COLO668 (cell line): Measurements from ENCODE around the gene ZSWIM9.
"Not testable (repeated sequence)": the region's sequence is repeated elsewhere in the genome, so short reads cannot be mapped to it uniquely, and the experiment has no call there.

ENCODE experiments used
- DNase-seq: peaks from one replicate; lab custom pipeline; 2025; ENCODE audit not compliant: unreplicated experiment; lab: John Stamatoyannopoulos, UW

The ZSWIM9 gene

DNA sequence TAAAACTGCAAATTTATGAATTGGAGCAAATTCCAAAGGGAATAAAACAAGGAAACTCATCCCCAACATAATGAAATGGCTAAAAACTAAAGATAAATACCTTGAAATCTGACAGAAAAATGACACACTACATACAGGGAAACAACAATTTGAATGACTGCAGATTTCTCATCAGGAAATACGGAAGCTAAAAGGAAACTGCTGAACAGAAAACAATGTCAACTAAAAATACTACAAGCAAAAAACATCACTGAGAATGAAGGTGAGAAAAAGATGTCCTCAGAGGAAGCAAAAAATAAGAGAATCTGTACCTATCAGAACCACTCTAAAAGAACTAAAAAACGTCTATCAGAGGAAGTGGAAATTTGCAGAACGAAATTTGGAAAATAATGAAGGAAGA lies 39.5 kb downstream of the ZSWIM9 start:
- no peak for DNase-seq

DNA sequence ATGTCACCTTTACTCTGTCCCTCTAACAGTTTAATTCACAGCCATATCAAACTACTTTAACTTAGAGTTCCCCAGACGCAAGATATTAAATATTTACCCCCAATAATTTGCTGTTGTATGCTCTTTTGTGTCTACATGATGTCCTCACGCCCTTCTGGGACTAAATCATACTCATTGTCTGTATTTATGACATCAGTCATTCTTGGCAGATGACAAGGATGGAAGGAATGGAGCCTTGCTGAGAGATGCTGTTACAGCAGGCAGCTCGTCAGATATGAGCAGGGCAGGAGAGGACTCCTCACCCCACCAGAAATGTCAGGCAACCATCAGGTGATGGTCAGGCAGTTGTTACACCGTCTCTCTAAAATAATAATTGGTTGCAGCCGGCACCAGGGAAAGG lies 43.5 kb downstream of the ZSWIM9 start:
- no peak for DNase-seq

DNA sequence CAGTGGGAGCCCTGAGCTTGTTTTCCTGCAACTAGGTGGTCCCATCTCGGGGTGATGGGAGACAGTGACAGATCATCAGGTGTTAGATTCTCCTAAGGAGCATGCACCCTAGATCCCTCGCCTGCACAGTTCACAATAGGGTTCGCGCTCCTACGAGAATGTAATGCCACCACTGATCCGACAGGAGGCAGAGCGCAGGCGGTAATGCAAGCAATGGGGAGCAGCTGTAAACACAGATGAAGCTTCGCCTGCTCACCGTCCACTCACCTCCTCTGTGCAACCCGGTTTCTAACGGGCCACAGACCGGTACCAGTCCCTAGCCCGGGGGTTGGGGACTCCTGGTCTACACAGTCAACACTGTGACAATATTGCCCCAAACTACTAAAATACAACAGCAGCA lies 46.5 kb downstream of the ZSWIM9 start:
- no peak for DNase-seq

DNA sequence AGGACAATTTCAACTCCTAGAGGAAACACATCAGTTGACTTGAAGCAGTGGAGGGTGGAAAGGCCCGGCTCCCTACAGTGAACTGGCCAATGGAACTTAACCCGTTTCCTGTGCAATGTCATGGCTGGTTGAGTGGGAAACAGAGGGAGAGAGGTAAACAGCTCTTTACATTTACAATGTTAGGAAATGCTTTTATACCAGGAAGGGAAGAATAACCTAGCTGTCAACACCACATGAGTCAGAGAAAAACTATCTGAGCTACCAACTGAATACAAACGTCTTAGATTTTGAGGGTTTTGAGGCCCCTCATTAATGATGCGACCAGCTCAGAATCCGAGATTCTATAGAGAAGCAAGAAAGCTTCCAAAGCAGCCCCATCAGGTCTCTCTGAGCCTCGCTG lies 48.5 kb downstream of the ZSWIM9 start:
- no peak for DNase-seq

DNA sequence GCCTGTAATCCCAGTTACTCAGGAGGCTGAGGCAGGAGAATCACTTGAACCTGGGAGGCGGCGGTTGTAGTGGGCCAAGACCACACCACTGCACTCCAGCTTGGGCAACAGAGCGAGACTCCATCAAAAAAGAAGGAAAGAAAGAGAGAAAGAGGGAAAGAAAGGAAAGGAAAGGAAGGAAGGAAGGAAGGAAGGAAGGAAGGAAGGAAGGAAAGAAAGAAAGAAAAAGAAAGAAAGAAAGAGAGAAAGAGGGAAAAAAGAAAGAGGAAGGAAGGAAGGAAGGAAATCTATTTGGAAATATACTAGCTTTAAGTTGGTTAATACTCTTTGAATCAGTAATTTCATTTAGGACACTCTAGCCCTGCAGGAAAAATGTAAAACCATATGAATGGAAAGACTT lies 50.3 kb downstream of the ZSWIM9 start:
- not testable (repeated sequence) for DNase-seq

DNA sequence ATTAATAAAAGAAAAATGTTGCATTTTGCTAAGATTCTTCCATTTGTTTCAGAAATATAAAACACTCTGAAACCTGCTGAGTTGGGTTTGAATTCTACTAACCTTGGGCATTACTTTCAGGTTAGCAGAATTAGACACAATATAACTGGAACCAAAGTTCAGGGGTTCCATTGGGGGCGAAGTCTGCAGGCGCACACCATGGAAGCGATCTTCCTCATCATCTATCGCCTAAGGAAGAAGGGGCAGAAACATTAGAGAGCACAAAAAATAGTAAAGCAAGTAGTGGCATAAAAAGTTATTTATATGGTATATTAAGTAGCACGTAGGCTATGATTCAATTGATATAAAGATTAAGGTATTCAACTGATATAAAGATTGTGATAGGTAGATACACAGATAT lies 51.1 kb downstream of the ZSWIM9 start:
- DNase-seq: no peak

DNA sequence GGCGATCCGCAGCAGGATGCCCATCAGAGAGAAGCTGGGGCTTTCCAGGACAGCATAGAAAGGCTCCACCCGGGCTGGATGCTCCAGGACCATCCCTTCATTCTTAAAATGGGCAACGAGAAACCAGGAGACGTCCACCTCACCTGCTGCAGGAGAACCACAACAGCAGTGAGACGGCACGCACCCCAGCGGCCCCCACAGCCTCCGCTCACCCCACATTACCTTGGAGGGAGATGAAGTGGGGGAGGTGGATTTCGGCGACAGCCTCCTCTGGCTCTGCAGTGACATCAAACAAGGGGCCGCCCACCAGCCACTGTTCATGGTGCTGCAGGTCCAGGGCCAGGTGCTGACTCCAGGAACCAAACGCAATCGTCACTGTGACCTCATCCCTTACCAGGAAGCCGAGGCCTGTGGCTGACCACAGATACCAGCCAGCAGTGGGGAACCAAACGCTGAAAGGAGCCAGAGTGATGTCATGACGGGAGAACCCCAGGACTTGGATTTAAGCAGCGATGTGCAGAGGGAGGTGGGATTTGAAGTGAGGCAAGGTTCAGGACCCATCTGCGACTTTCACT lies 60.2 kb downstream of the ZSWIM9 start:
- DNase-seq: no peak

DNA sequence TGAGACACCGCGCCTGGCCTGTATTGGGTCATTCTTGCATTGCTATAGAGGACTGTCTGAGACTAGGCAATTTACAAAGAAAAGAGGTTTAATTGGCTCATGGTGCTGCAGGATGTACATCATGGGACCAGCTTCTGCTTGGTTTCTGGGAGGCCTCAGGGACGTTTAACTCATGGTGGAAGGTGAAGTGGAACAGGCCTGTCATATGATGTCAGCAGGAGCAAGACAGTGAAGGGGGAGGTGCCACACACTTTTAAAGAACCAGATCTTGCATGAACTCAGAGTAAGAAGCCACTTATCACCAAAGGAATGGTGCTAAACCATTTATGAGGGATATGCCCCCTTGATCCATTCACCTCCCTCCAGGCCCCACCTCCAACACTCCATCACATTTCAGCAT lies 66.6 kb downstream of the ZSWIM9 start:
- no peak for DNase-seq

DNA sequence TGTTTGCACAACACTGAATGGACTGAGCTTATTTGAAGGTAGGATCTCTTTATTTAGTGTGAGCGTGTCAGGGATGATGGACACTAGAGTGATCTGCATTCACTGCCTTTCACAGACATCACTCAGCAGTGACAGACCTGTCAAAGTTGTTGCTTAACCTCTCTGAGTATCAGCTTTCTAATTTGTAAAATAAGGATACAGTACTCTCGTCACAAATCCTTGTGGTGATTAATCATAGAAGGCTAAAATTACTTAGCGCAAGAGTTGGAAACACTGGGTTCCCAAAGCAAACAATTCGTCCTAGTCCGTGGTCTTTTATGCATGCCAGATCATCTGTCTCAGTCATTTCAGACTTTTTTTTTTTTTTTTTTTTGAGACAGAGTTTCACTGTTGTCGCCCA lies 68.6 kb downstream of the ZSWIM9 start:
- DNase-seq: no peak

DNA sequence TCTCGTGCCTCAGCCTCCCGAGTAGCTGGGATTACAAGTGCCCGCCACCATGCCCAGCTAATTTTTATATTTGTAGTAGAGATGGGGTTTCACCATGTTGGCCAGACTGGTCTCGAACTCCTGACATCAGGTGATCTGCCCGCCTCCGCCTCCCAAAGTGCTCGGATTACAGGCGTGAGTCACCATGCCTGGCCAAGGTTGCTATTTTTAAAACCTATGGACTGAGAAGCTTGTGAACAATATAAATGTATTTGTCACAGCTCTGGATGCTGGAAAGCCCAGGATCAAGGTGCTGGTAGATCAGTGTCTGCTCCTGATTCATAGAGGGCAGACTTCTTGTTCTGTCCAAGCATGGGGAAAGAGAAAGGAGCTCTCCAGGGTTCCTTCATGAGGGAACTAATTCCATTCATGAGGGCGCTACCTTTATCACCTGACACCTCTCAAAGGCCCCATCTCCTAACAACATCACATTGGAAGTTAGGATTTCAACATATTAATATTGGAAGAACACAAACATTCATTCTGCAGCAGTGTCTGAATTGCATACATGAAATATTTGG lies 69.2 kb downstream of the ZSWIM9 start:
- no peak for DNase-seq

DNA sequence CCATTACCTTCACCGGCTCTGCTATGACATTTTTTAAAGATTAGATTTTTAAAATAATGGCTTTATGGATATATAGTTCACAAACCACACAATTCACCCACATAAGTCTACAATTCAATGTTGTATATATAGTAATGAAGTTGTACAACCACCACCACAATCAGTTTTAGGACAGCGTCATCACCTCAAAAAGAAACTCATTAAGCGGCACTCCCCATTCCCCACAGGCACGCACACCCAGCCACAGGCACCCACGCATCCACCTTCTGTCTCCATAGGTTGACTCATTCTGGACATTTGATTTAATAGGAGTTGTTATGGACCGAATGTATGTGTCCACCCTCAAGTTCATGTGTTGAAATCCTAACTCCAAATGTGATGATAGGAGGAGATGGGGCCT lies 71.3 kb downstream of the ZSWIM9 start:
- DNase-seq: not testable (repeated sequence)

DNA sequence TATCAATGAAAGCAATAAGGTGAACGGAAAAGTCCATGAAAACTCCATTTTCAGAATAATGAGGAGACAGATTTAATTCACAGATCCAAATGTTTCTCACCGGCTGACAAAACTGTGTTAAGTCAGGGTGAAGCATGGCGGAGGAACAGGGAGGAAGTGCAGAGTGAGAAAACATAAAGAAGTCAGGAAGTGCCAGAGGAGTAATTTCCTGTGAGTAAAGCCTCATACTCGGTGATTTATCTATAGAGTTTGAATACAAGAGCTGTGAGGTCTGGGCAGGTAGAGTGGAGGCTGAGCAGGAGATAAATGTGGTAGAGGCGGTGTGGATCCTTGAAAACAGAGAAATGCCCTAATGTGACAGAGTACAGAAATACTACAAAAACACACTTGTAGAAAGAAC lies 73.8 kb downstream of the ZSWIM9 start:
- DNase-seq: no peak

DNA sequence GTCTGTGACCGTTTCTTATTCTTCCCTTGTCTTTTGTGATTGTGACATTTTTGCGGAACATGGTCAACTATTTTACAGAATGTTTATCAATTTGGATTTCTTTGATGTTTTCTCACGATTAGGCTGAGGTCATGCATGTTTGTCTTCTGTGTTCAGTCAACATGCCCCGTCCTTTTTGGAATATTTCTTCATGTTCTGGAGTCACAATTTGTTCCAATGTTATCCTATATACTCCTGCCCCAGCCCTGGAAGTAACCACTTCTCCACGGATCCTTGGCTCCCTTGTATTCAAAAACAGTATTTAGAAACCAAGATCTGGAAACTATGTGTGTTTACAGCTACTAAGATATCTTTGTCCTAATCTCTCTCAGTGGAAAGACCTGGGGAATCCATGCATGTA lies 75.6 kb downstream of the ZSWIM9 start:
- no peak for DNase-seq

DNA sequence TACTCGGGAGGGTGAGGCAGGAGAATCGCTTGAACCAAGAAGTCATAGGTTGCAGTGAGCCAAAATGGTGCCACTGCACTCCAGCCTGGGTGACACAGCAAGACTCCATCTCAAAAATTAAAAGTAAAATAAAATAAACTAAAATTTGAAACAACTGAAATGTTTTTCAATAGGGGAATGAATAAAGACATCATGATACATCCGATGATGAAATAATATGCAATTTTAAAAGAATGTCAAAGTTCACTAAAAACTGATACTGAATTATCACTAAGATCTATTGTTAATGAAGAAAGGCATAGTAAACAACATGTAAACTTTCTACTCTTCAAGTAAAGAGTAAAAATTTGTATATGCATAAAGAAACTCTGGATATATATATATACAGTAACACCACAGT lies 76.7 kb downstream of the ZSWIM9 start:
- DNase-seq: no peak
